ENCODE results near the gene KIF16B. TPM values are rescaled to one million over a fixed set of nuclear protein-coding genes. Genes with fewer than 3 reads are reported as not detected.

KIF16B gene
- total and polyA plus RNA-seq, 2 of the 13 experiments (the other 11 are each of a cell fraction or from before 2014, with no cell fraction given): 6.9 to 18.0 TPM

DNA sequence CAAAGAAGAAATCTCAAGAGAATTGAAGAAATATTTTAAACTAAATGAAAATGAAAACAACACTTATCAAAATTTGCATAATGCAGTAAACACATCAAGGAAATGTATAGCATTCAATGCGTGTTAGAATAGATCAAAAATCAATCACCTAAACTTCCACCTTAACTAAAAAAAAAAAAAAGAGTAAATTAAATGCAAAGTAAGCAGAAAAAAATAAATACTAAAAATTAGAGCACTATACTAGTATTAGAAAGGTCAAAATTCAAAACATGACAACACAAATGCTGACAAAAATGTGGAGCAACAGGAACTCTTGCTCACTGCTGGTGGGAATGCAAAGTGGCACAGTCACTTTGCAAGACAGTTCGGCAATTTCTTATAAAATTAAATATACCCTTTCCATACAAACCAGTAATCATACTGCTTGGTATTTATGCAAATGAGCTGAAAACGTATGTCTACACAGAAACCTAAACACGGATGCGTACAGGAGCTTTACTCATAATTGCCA, 103.8 kb downstream of the KIF16B start:
- H3K27me3 ChIP-seq (ENCODE audit: control insufficient read depth in 1 of 2, insufficient read depth in 2 of 2, low read length in 2 of 2): no peaks in the 10 kb centered on the region
- no peaks in the 10 kb centered on the region for H3K9me3 ChIP-seq (ENCODE audit: low read length)
- TF ChIP-seq ZC3H13 (CRISPR knock-in tag; IDR thresholded peaks at IDR 0.05) (no peak), MAFK (conservative IDR thresholded peaks at IDR 0.05 in 1 of 2, IDR thresholded peaks at IDR 0.05 in 1 of 2; ENCODE audit: low read length in 2 of 2) (peak; percentile 93 to 95), ZNF7 (CRISPR knock-in tag; IDR thresholded peaks at IDR 0.05) (peak; percentile 69), MAFF (IDR thresholded peaks at IDR 0.05; ENCODE audit: low read depth, low read length) (peak; percentile 92)
- TF ChIP-seq, protein P1, sequence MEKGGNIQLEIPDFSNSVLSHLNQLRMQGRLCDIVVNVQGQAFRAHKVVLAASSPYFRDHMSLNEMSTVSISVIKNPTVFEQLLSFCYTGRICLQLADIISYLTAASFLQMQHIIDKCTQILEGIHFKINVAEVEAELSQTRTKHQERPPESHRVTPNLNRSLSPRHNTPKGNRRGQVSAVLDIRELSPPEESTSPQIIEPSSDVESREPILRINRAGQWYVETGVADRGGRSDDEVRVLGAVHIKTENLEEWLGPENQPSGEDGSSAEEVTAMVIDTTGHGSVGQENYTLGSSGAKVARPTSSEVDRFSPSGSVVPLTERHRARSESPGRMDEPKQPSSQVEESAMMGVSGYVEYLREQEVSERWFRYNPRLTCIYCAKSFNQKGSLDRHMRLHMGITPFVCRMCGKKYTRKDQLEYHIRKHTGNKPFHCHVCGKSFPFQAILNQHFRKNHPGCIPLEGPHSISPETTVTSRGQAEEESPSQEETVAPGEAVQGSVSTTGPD (CRISPR knock-in tag; IDR thresholded peaks at IDR 0.05): no peak
- TF ChIP-seq, protein P2, sequence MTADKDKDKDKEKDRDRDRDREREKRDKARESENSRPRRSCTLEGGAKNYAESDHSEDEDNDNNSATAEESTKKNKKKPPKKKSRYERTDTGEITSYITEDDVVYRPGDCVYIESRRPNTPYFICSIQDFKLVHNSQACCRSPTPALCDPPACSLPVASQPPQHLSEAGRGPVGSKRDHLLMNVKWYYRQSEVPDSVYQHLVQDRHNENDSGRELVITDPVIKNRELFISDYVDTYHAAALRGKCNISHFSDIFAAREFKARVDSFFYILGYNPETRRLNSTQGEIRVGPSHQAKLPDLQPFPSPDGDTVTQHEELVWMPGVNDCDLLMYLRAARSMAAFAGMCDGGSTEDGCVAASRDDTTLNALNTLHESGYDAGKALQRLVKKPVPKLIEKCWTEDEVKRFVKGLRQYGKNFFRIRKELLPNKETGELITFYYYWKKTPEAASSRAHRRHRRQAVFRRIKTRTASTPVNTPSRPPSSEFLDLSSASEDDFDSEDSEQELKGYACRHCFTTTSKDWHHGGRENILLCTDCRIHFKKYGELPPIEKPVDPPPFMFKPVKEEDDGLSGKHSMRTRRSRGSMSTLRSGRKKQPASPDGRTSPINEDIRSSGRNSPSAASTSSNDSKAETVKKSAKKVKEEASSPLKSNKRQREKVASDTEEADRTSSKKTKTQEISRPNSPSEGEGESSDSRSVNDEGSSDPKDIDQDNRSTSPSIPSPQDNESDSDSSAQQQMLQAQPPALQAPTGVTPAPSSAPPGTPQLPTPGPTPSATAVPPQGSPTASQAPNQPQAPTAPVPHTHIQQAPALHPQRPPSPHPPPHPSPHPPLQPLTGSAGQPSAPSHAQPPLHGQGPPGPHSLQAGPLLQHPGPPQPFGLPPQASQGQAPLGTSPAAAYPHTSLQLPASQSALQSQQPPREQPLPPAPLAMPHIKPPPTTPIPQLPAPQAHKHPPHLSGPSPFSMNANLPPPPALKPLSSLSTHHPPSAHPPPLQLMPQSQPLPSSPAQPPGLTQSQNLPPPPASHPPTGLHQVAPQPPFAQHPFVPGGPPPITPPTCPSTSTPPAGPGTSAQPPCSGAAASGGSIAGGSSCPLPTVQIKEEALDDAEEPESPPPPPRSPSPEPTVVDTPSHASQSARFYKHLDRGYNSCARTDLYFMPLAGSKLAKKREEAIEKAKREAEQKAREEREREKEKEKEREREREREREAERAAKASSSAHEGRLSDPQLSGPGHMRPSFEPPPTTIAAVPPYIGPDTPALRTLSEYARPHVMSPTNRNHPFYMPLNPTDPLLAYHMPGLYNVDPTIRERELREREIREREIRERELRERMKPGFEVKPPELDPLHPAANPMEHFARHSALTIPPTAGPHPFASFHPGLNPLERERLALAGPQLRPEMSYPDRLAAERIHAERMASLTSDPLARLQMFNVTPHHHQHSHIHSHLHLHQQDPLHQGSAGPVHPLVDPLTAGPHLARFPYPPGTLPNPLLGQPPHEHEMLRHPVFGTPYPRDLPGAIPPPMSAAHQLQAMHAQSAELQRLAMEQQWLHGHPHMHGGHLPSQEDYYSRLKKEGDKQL (CRISPR knock-in tag; IDR thresholded peaks at IDR 0.05; ENCODE audit: low read depth): no peak
- H3K4me2 ChIP-seq (ENCODE audit: low read depth, low read length): no peak overlapping the region
- ATAC-seq (no peak), FAIRE-seq (no peak), DNase-seq (ENCODE audit: low spot score) (no peak)
- peaks cover 33% of the 10 kb centered on the region for H3K4me1 ChIP-seq (ENCODE audit: insufficient read depth, low read length)
- in situ Hi-C loops (cut with HindIII; ENCODE audit: extremely low pct_ligation_motif_present, low pct_unique_long_range_greater_than_20kb) (no loop called here), intact Hi-C loops (cut with micrococcal nuclease; ENCODE audit: unreplicated experiment) (no loop called here)
- WGBS (ENCODE audit: low lambda C conversion rate): 96% methylated on average over 5 of the region's 5 CpGs
- H3K79me2 ChIP-seq (ENCODE audit: insufficient read depth, low read length): peaks cover 2% of the 10 kb centered on the region
- POLR2A ChIA-PET: no interaction called here
- no peaks in the 10 kb centered on the region for H3K36me3 ChIP-seq (replicated peaks in 1 of 2; ENCODE audit: control insufficient read depth in 1 of 2, insufficient read depth in 2 of 2, low read length in 2 of 2)
- no peak overlapping the region for H3K9ac ChIP-seq (ENCODE audit: insufficient read depth, low read depth, low read length)
- CTCF ChIA-PET (ENCODE audit: low intra/inter-chr PET ratio, low total read pairs): no interaction called here
- no TSS peak for BruUV-seq (replicated peaks)
- H4K20me1 ChIP-seq (ENCODE audit: insufficient read depth, low read length): no peaks in the 10 kb centered on the region
- H3K27ac ChIP-seq (ENCODE audit: extremely low read length, insufficient read depth, low read length): no peak overlapping the region
- H3K4me3 ChIP-seq (replicated peaks in 1 of 3; ENCODE audit: insufficient read depth in 1 of 3, low read depth in 2 of 3, low read length in 3 of 3): no peak overlapping the region
- no peak overlapping the region for H2AFZ ChIP-seq (ENCODE audit: low read length)
